GM21737 (cell line): ENCODE data around the gene CYP2C18.
"Not testable (repeated sequence)": the region's sequence is repeated elsewhere in the genome, so short reads cannot be mapped to it uniquely, and the experiment has no call there.

ENCODE experiments used
- ATAC-seq: cut with Tn5 transposase; IDR thresholded peaks from one replicate; pipeline ENCODE4 v1.9.1; 2021; ENCODE audit warnings: mild to moderate bottlenecking, moderate library complexity; ENCODE audit not compliant: unreplicated experiment

The CYP2C18 gene

DNA sequence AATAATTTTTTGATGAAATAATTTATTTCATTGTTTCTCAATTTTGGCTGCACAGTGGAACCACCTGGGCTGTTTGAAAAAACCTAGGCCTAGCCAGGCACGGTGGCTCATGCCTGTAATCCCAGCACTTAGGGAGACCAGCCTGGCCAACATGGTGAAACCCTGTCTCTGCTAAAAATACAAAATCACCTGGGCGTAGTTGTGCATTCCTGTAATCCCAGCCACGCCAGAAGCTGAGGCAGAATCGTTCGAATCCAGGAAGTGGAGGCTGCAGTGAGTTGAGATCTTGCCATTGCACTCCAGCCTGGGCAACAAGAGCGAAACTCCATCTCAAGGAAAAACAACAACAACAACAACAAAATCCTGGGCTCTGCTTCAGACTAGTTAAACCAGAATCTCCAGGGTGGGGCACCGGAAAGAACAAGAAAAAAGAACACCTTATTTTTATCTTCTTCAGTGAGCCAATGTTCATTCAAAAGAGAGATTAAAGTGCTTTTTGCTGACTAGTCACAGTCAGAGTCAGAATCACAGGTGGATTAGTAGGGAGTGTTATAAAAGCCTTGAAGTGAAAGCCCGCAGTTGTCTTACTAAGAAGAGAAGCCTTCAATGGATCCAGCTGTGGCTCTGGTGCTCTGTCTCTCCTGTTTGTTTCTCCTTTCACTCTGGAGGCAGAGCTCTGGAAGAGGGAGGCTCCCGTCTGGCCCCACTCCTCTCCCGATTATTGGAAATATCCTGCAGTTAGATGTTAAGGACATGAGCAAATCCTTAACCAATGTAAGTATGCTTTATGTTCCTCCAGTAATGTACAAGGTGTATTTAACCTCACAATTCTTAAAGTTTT lies at the start of gene CYP2C18:
Gene CYP2C18, plus strand, starts transcription at position 516 of the 841 bp plus-strand sequence. Its CDS starts 91 bp downstream, at position 607.
- no peak for ATAC-seq

DNA sequence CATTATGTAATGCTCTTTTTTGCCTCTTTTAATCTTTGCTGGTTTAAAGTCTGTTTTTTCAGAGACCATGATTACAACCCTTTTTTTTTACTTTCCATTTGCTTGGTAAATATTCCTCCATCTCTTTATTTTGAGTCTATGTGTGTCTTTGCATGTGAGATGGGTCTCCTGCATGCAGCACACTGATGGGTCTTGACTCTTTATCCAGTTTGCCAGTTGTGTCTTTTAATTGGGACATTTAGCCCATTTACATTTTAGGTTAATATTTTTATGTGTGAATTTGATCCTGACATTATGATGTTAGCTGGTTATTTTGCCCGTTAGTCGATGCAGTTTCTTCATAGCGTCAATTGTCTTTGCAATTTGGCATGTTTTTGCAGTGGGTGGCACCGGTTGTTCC lies 45.4 kb upstream of the CYP2C18 start:
- not testable (repeated sequence) for ATAC-seq

DNA sequence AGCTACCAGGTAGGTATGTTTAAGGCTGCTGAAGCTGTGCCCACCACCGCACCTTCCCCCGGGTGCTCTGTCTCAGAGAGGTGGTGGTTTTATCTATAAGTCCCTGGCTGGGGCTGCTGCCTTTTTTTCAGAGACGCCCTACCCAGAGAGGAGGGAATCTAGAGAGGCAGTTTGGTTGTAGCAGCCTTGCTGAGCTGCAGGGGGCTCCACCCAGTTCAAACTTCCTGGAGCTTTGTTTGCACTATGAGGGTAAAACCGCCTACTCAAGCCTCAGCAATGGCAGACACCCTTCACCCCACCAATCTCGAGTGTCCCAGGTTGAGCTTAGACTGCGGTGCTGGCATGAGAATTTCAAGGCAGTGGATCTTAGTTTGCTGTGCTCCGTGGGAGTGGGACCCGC lies 43.6 kb upstream of the CYP2C18 start:
- no peak for ATAC-seq

DNA sequence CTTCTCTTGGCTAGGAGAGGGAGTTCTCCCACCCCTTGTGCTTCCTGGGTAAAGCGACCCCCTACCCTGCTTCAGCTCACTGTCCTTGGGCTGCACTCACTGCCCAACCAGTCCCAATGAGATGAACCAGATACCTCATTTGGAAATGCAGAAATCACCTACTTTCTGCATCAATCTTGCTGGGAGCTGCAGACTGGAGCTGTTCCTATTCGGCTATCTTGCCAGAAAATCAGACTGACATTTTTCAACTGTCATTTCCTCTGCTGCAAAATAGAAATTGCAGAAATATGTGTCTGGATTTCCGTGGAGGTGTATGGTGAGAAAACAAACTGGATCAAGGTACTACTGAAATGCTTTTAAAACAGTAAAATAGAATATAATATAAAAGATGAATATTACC lies 43.0 kb upstream of the CYP2C18 start:
- no peak for ATAC-seq

DNA sequence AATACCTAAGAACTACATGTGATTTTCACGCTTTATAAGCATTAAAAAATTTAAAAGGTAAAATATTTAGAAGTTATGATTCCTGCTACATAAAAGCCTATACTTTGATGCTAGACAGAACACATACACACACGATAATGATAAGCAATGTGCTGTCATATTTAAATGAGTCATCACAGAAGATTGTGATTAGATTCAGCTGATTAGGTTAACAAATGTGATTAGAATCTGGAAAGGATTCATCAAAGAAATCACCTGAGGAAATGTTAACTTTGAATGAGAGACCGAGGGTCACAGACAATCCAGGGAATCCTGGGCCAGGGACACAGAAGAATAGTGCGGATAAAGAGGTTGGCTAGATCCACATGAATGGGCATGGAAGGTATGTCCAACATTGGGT lies 42.0 kb upstream of the CYP2C18 start:
- no peak for ATAC-seq

DNA sequence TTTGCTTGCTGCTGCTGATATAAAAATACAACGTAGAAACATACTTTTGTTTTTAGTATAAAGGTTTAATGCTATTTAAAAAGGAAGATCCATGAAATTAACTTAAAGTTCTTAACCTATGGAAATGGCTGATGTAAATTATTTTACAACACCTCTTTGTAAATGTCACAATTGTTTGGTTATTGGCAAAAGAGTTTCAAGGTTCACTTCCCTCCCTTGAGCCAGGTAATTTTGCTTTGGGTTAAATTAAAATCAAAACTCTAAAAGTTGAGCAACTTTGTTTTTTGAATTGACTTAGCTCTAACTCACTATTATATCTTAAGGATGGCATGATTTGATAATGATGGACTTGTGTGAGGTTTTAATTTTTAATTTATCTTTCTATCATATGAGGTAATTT lies 39.2 kb upstream of the CYP2C18 start:
- ATAC-seq, result no peak

DNA sequence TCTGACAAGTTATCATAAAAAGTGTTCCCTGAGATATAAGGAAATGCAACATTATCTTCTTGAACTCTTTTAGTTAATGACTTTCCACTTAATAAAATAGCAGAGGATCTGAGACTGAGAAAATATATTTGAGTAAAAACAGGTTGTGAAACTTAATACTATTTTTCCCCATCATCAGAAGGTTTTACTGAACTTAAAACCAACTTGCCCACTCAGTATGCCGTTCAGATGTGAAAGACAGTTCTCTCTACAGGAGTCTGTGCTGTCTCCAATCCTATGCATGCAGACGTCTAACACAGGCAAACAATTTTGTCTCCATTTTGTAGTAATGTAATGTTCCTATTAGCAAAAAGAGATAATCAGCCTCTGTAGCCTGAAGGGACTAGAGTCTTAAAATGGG lies 38.2 kb upstream of the CYP2C18 start:
- ATAC-seq, result no peak

DNA sequence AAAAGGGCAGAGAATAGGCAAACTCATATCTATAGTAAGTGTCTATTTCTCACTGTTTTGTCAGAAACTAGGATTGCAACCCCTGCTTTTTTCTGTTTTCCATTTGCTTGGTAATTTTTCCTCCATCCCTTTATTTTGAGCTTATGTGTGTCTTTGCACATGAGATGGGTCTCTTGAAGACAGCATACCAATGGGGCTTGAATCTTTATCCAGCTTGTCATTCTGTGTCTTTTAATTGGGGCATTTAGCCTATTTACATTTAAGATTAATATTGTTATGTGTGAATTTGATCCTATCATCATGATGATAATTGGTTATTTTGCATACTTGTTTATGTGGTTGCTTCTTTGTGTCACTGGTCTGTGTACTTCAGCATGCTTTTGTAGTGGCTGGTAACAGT lies 28.3 kb upstream of the CYP2C18 start:
- not testable (repeated sequence) for ATAC-seq

DNA sequence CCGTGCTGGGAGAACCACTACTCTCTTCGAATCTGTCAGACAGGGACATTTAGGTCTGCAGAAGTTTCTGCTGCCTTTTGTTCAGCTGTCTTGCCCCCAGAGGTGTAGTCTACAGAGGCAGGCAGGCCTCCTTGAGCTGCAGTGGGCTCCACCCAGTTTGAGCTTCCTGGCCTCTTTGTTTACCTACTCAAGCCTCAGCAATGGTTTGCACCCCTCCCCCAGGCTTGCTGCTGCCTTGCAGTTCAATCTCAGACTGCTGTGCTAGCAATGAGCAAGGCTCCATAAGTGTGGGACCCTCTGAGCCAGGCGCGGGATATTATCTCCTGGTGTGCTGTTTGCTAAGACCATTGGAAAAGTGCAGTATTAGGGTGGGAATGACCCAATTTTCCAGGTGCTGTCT lies 20.5 kb upstream of the CYP2C18 start:
- not testable (repeated sequence) for ATAC-seq

DNA sequence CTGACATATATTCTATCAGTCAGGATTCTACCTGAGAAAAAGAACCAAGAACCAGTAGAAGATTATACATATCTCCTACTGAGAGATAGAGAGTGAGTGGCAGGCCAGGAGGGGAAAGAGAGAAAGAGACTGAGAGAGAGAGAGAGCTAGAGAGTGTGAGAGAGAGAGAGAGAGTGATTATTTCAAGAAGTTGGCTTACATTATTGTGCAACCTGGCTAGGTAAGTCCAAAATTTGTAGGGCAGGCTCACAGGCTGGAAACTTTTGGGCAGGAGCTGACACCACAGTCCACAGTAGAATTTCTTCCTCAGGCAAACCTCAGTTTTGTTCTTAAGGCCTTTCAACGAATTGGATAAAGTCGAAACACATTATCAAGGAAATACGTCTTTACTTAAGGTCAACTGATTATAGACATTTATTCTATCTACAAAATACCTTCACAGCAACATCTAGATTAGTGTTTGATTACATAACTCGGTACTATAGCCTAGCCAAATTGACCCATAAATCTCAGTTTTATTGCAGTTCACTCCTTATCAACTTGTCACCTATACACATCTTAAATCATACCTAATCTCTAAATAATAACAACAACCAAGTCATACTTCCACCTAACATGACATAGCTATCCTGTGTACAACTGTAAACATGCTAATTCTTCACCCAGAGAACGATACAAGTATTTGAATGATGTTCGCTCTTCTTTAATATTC lies 17.0 kb upstream of the CYP2C18 start:
- ATAC-seq, result no peak

DNA sequence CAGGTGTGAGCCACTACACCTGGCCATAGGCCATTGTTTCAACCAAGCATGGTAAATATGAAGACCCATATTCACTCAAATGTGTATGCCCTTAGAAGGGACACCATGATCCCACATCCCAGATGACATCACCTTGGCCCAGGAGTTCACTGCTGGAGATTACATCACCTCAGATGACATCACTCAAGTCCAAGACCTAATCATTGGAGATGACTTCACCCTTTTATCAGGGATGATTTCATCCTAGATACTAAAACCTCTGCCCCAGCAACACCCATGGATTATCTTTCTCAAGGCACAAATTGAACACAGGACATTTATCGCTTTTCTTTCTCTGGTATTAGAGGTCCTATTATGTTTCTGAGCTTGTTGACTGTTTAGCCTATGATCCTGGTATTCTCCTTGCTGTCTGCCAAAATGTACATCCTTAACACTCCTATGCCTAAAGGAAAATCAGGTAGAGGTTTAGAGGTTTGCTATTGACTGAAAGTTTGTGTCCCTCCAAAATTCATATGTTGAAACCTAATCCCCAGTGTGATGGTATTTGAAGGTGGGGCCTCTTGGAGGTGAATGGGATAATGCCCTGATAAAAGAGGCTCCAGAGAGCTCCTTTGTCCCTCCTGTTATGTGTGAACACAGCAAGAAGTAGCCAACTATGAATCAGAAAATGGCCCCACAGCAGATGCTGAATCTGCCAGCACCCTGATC lies 9.8 kb upstream of the CYP2C18 start:
- no peak for ATAC-seq

DNA sequence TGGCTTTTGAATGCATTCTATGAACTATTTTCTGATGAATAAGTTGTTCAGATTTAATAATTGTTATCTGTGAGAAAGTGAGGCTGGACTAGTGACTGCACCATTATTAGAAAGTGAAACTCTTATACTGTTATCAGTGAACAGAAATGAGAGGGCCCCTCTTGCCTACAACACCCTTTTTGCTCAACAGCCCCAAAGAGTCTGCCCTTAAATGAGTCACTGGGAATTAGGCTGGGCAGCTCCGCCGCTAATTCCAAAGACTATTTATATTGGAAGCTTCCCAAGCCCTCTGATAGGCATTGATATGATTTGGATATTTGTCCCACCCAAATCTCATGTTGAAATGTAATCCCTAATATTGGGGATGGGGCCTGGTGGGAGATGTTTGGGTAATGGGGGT lies 7.0 kb upstream of the CYP2C18 start:
- ATAC-seq, result no peak

DNA sequence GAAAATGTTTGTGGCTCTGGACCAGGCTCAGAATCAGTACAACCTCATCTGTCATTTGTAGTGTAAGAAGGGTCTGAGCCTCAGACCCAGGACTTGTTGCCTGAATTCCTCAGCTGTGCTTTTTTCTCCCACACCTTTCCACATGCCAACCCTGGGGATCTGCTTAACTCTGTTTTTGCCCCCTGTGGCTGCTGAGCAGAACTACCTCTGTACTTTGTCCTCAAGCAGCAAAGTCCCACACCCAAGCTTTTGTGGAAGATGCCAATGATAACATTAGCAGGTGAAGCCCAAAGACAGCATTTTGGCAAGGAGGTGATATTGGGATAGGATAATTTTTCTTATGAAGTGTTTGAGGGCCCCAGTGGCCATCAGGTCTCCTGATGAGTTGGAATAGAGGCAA lies 5.8 kb upstream of the CYP2C18 start:
- no peak for ATAC-seq

DNA sequence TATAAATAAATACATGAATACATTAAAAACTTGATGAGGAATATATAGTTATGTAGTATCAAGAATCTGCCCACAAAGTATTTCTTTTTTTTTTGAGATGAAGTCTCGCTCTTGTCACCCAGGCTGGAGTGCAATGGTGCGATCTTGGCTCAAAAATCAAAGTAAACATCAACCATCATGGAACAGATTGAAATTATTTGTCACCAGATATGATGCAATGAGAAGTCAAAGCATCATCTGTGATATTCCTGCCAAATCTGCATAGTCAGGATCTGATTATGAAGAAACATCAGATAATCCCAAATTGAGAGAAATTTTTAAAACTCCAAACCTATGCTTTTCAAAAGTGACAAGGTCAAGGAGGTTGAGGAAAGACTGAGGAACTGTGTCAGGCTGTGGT lies 5.1 kb upstream of the CYP2C18 start:
- no peak for ATAC-seq

DNA sequence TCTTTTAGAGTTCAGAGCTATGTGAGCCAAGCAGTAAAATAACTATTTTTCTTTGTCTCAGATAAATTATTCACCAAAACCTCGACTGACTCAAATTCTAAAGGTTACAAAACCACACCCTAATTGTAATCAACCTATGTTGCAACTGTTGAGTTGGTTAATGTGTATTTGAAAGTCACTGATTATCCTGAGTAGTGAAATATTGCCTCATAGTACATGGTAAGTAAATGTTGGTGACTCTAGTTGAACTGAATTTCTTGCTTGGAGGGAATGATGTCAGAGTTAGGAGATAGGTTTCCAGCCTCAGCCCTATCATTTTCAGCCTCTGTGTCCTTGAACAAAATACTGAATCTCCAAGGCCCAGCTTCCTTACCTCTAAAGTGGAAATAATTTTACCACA lies 3.0 kb upstream of the CYP2C18 start:
- no peak for ATAC-seq

DNA sequence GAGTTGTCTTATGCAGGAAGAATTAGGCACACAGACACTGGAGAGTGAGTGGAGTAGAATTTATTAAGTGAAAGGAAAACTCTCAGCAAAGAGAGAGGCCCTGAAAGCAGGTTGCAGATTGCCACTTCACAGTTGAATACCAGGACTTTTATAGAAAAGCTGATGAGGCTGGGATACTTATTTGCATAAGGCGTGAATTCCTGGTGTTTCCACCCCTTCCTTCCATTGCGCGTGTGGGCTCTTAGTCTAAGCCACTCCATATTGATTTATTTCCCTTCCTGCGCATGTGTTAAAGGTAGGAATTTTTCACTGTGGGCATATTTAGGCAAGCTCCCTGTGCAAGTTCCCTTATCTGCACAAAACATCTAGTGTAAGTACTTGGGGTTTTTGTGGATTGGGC lies 893 bp upstream of the CYP2C18 start:
- not testable (repeated sequence) for ATAC-seq

DNA sequence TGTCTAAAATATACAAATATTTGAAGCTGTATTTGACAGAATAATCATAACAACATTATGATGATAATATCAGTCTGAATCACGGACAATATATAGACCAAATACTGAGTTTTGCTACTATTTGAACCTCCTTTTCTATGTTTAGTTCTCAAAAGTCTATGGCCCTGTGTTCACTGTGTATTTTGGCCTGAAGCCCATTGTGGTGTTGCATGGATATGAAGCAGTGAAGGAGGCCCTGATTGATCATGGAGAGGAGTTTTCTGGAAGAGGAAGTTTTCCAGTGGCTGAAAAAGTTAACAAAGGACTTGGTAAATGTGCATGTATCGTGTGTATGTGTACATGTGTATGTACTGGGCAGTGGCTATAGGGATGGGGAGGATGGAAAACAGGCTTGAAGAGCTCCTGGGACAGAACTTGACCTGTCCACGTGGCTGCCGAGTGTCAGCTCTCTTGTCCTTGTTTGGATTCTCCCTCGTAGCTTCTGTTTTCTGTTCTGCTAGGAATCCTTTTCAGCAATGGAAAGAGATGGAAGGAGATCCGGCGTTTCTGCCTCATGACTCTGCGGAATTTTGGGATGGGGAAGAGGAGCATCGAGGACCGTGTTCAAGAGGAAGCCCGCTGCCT lies 4.2 kb downstream of the CYP2C18 start:
- ATAC-seq, result no peak

DNA sequence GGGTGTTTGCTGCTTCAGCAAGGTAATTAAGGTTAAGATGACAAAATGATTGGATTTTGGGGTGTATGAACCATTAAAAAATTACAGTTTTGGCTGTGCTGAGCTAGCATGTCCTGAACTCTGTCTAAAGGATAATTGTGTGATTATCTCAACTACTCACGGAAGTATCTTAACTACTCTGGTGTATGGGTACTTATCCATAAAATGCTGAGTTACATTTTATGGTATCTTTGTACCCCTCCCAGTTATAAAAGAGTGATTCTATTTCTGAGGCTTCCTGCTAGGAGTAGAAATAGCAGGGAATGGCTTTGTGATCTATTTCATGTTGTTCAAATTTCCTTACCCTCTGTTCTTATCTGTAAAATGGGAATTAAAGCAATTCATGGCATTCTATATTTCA lies 22.6 kb downstream of the CYP2C18 start:
- ATAC-seq, result no peak

DNA sequence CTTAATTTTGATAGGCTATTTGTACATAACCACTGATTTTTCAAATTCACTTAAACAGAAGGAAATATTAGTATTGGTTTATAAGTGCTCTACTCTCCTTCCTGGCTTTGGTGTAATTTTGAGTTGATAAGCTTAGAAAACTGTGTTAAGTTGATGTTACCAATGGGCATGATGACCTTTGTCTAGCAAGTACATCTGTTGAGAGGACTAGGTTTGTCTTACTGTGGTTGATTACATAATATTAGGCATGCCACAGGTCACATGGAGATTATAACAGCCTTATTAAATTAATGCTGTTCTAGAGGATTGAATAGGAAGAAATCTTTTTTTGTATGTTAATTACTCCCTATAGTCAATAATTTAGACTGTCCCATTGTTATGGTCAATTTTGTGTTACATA lies 27.0 kb downstream of the CYP2C18 start:
- no peak for ATAC-seq

DNA sequence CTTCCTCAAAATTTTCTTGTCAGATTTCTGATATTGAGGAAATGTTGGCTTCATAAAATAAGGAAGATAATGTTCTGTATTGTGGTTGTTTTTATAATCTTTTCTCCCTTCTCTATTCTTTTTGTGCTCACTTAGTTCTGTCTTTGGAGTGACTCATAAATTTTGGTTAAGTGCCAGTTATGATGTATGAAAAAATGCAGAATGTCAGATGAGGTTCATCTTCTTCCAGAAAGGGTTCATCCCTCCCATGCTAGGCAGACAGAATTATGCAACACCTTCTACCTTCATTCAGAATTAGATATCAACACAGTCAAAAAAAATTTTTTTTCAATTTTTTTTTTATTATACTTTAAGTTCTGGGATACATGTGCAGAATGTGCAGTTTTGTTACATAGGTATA lies 42.3 kb downstream of the CYP2C18 start:
- ATAC-seq, result no peak

DNA sequence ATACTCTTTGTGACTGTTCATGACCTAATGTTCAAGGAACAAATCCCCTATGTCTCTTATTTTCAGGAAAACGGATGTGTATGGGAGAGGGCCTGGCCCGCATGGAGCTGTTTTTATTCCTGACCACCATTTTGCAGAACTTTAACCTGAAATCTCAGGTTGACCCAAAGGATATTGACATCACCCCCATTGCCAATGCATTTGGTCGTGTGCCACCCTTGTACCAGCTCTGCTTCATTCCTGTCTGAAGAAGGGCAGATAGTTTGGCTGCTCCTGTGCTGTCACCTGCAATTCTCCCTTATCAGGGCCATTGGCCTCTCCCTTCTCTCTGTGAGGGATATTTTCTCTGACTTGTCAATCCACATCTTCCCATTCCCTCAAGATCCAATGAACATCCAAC lies 51.7 kb downstream of the CYP2C18 start:
- ATAC-seq, result no peak
